Activated T-cell treated with anti-CD3 and anti-CD28 coated beads, Interleukin-2, amount 50 U/mL, for 72 hours (primary cell): Measurements from ENCODE around the gene PCAT6. TPM values are rescaled to one million over a fixed set of nuclear protein-coding genes. Genes with fewer than 3 reads are reported as not detected.
"Not testable (repeated sequence)": the region's sequence is repeated elsewhere in the genome, so short reads cannot be mapped to it uniquely, and the experiment has no call there.

ENCODE experiments used
- ATAC-seq, 2 donors: fragments of 150-1000 bp; cut with Tn5 transposase; replicated peaks in 1 of 2; 2 replicates each; pipeline ENCODE4 v1.10.0; 2021; ENCODE audit warnings: moderate library complexity in 2 of 2, mild to moderate bottlenecking in 1 of 2
- DNase-seq, 2 donors: peaks; one replicate each; pipeline ENCODE4 v3.0.0; 2021 to 2022; ENCODE audit warnings: mixed read lengths in 1 of 2
- H3K27ac Mint-ChIP-seq: one replicate; pipeline ENCODE4 v1.8.0; 2022; ENCODE audit warnings: mild to moderate bottlenecking, moderate library complexity, mixed read lengths
- H3K27me3 Mint-ChIP-seq: one replicate; pipeline ENCODE4 v1.8.0; 2022; ENCODE audit warnings: low read depth, mixed read lengths
- H3K36me3 Mint-ChIP-seq, 2 donors: one replicate each; pipeline ENCODE4 v1.8.0; 2022; ENCODE audit warnings: mixed read lengths in 2 of 2, mild to moderate bottlenecking in 1 of 2; ENCODE audit not compliant: insufficient read depth in 2 of 2
- H3K4me1 Mint-ChIP-seq: one replicate; pipeline ENCODE4 v1.8.0; 2022; ENCODE audit warnings: low read depth, mixed read lengths
- H3K4me3 Mint-ChIP-seq, 2 donors: one replicate each; pipeline ENCODE4 v1.8.0; 2022; ENCODE audit warnings: mild to moderate bottlenecking in 2 of 2, mixed read lengths in 2 of 2, moderate library complexity in 2 of 2
- H3K9me3 Mint-ChIP-seq, 2 donors: one replicate each; pipeline ENCODE4 v1.8.0; 2022; ENCODE audit warnings: mixed read lengths in 2 of 2
- total RNA-seq, 2 donors: library from RNA; stranded (reverse); gene quantifications; one replicate each; pipeline ENCODE4 v1.2.3, GENCODE V29; 2022

The PCAT6 gene
- 1 to 10 TPM; 1.0 to 1.8 TPM for total RNA-seq

DNA sequence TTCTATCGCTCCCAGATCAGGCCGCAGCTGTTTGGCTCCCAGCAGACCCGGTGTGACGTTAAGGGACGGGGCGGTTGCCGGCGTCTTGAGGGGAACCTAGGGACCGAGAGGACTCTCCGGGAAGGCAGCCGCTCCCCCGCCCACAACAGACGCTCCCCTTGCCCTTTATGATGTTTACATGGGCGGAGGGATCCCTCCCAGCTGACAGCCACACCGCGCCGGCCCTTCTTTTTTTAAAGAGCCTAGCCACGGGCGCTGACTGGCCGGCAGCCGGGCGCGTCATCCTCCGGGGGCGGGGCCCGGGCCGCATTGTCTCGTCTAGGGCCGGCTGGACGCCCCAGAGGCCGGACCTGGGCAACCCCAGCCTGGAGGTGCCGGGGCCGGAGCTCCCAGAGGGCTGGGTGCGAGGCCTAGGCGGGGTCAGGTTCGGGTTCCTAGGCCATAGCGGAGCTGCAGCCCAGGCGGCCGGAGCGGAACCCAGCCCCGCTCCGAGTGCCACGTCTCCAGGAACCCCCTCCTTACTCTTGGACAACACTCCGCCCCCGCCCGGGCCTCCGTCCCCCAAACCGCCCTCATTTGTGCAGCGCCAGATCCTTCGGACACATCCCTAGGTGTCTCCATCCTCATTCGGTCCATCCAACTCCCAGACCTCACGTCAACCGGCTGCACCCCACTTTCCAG is at the start of gene PCAT6:
Gene PCAT6 (plus strand): TSS at position 340 of the 681 bp plus-strand sequence.
- Mint-ChIP-seq H3K27ac (peak within 1 kb of the TSS; percentile 43), H3K9me3 (no peaks in the 10 kb centered on the region), H3K4me3 (peak within 1 kb of the TSS; percentile 80 to 85), H3K36me3 (peaks cover 2 to 5% of the 10 kb centered on the region in 2 donors), H3K27me3 (peaks cover 27% of the 10 kb centered on the region), H3K4me1 (peaks cover 37% of the 10 kb centered on the region)
- ATAC-seq = peak; percentile 82 to 83
- DNase-seq = peak; percentile 92 to 94

DNA sequence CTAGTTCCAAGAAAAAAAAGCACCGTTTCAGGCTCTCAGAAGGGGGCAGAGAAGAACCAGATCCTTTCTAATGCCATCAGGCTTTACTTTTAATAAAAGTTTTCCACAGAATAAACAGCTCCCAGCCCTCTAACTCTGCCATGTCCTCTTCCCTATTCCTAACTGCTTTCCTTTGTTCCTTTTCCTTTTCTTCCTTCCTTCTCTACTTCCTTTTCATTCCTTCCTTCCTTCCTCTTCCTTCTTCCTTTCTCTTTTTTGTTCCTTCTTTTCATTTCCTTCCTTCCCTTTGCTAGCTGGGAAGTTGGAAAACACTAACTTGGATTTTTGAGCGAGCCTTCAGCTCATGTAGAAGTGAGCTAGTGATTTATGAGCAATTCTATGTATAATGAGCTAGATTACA is 48.7 kb upstream of the PCAT6 start:
- Mint-ChIP-seq H3K4me3 (no peak overlapping the region), H3K4me1 (no peaks in the 10 kb centered on the region), H3K36me3 (peaks cover 3 to 15% of the 10 kb centered on the region in 2 donors), H3K27ac (no peak overlapping the region), H3K9me3 (no peaks in the 10 kb centered on the region), H3K27me3 (no peaks in the 10 kb centered on the region)
- no peak for DNase-seq
- no peak for ATAC-seq

DNA sequence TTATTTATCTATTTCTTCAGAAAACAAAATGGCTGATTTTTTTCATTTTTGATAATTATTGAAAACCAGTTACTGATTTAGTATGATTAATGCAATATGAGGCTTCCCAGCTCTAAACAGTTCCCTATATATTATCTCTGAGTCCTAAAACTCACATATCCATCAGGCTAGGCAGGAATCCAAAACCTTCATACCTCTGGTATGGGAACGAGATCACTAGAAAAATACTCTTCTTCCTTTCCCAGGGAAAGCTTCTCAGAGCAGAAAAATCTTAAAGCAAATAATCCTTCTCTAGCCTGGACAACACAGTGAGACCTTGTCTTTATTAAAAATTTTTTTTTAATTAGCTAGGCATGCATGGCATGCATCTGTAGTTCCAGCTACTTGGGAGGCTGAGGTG is 45.0 kb upstream of the PCAT6 start:
- H3K4me1 Mint-ChIP-seq = no peaks in the 10 kb centered on the region
- DNase-seq (no peak), ATAC-seq (no peak)
- H3K27me3 Mint-ChIP-seq = no peaks in the 10 kb centered on the region
- no peak overlapping the region for H3K4me3 Mint-ChIP-seq
- no peaks in the 10 kb centered on the region for H3K9me3 Mint-ChIP-seq
- H3K27ac Mint-ChIP-seq = no peak overlapping the region
- H3K36me3 Mint-ChIP-seq = peaks cover 2 to 10% of the 10 kb centered on the region in 2 donors

GRCh38 chr1:202770135-202770534 is 40.6 kb upstream of the PCAT6 start:
- H3K27me3 Mint-ChIP-seq = no peaks in the 10 kb centered on the region
- no peak overlapping the region for H3K4me3 Mint-ChIP-seq
- DNase-seq (no peak), ATAC-seq (no peak)
- H3K36me3 Mint-ChIP-seq = peaks cover 2 to 11% of the 10 kb centered on the region in 2 donors
- H3K27ac Mint-ChIP-seq = no peak overlapping the region
- H3K9me3 Mint-ChIP-seq = no peaks in the 10 kb centered on the region
- H3K4me1 Mint-ChIP-seq = no peaks in the 10 kb centered on the region

GRCh38 chr1:202781180-202781579 is 29.6 kb upstream of the PCAT6 start:
- peaks cover 0 to 3% of the 10 kb centered on the region in 2 donors for H3K36me3 Mint-ChIP-seq
- no peak overlapping the region for H3K4me3 Mint-ChIP-seq
- no peaks in the 10 kb centered on the region for H3K27me3 Mint-ChIP-seq
- ATAC-seq (no peak), DNase-seq (no peak)
- peaks cover 16% of the 10 kb centered on the region for H3K4me1 Mint-ChIP-seq
- H3K9me3 Mint-ChIP-seq = no peaks in the 10 kb centered on the region
- no peak overlapping the region for H3K27ac Mint-ChIP-seq

DNA sequence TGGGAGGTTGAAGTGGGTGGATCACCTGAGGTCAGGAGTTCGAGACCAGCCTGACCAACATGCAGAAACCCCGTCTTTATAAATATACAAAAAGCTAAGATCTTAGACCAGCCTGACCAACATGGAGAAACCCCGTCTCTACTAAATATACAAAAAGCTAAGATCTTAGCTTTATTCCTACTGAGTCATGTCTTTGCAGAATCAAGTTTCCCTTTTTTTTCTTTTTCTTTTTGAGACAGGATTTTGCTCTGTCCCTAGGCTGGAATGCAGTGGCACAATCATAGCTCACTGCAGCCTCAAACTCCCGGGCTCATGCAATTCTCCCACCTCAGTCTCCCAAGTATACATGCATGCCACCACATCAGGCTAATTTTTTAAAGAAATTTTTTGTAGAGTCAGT is 23.9 kb upstream of the PCAT6 start:
- Mint-ChIP-seq H3K9me3 (no peaks in the 10 kb centered on the region), H3K27me3 (no peaks in the 10 kb centered on the region), H3K36me3 (no peaks in the 10 kb centered on the region), H3K4me1 (peaks cover 9% of the 10 kb centered on the region), H3K4me3 (no peak overlapping the region), H3K27ac (no peak overlapping the region)
- DNase-seq = no peak
- no peak for ATAC-seq

DNA sequence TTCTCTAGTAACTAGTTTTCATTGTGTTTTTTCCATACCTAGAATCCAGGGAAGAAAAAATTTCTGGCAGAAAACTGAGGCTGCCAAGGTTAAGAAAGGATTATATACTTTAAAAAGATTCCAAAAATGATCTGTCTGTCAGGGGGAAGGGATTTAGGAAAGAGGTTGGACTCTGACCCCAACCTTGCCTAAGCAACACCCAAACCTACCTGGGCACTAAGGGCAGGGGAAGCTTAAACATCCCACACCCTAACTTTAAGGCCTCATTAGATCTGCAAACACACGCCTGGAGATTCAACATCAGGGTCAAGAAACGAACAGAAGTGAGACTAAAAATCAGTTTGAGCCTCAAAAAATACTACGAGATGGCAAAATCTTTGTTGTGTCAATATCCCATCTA is 22.0 kb upstream of the PCAT6 start:
- Mint-ChIP-seq H3K27me3 (no peaks in the 10 kb centered on the region), H3K36me3 (no peaks in the 10 kb centered on the region), H3K4me3 (no peak overlapping the region), H3K9me3 (no peaks in the 10 kb centered on the region), H3K4me1 (no peaks in the 10 kb centered on the region), H3K27ac (no peak overlapping the region)
- DNase-seq = no peak
- ATAC-seq = no peak

DNA sequence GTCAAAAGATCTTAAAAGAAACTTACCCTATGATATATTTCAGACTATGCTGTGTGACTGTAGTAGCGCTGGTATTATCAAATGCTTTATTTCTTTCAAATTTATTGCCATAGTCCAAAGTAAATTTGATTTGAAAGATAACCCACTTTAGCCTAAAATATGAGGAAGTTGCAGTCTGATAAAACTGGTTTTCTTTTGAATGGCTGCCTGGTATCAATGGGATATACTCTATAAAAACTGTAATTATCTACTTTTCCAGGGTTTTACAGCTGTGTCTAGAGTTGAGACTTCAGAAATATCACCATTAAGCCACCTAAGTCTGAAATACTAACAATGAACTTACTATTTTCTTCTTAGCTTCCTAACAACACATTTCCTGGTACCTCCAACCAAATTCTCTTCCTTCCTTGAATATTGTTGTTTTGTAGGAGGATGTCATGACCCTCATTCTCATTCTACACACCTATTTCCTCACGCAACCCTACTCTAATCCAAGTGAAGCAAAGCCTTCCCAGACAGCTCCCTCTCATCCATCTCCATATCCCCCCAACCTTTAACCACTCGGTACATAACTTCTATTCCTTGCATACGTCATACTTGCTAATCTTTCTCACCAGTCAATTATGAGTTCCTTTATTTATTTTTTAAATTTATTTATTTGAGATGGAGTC is 19.5 kb upstream of the PCAT6 start:
- peaks cover 3% of the 10 kb centered on the region for H3K4me1 Mint-ChIP-seq
- no peaks in the 10 kb centered on the region for H3K36me3 Mint-ChIP-seq
- H3K27ac Mint-ChIP-seq = no peak overlapping the region
- no peak overlapping the region for H3K4me3 Mint-ChIP-seq
- H3K27me3 Mint-ChIP-seq = no peaks in the 10 kb centered on the region
- no peak for DNase-seq
- ATAC-seq = no peak
- H3K9me3 Mint-ChIP-seq = no peaks in the 10 kb centered on the region

DNA sequence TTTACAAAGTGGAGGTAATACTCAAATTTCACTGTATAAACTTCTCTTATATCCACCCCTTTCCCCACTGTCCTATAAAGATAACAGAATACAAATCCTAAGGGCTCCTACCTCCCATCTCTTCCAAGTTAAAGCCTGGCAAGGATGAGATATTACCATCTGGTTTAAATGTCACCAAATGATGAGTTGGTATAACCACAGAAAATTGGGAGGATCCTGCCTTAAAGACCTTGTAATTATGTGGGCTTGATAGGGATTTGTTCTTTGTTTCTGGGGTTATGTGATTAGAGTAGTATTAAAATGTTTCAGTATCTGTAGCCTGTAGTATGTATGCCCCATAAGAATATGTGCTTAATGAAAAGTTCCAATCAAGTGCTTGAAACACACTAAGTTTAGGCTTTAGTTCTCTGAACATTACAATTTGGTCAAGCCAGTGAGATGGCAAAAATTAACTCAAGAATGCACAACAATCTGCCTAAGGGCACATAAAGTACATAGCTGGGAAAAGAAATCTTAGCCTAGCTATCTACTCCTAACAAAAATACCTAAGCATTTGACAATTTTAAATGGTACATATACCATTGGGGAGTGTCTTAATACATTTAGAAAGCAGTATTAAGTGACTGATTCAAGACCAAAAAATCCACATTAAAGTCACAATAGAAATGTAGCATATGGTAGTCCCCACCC is 16.6 kb upstream of the PCAT6 start:
- DNase-seq = no peak
- H3K27ac Mint-ChIP-seq = no peak overlapping the region
- no peaks in the 10 kb centered on the region for H3K36me3 Mint-ChIP-seq
- H3K4me1 Mint-ChIP-seq = peaks cover 14% of the 10 kb centered on the region
- H3K27me3 Mint-ChIP-seq = no peaks in the 10 kb centered on the region
- no peak overlapping the region for H3K4me3 Mint-ChIP-seq
- ATAC-seq = no peak
- no peaks in the 10 kb centered on the region for H3K9me3 Mint-ChIP-seq

DNA sequence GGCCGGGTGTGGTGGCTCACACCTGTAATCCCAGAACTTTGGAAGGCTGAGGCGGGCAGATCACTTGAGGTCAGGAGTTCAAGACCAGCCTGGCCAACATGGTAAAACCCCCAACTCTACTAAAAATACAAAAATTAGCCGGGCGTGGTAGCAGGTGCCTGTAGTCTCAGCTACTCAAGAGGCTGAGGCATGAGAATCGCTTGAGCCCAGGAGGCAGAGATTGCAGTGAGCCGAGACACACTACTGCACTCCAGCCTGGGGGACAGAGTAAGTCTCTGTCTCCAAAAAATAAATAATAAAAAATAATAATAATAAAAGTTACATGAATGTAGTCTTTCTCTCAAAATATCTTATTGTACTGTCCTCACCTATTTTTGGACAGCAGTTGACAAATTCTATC is 15.8 kb upstream of the PCAT6 start:
- not testable (repeated sequence) for DNase-seq, H3K27ac Mint-ChIP-seq, H3K9me3 Mint-ChIP-seq, H3K27me3 Mint-ChIP-seq, ATAC-seq, H3K36me3 Mint-ChIP-seq, H3K4me3 Mint-ChIP-seq
- peaks cover 14% of the 10 kb centered on the region for H3K4me1 Mint-ChIP-seq

- H3K27me3 Mint-ChIP-seq = no peaks in the 10 kb centered on the region
Measured at GRCh38 chr1:202796670-202797069, 14.1 kb upstream of the PCAT6 start.

GRCh38 chr1:202798260-202798659 is 12.5 kb upstream of the PCAT6 start:
- ATAC-seq (peak; percentile 19 to 22), DNase-seq (peak; percentile 6)
- Mint-ChIP-seq H3K36me3 (peaks cover 0 to 3% of the 10 kb centered on the region in 2 donors), H3K9me3 (no peaks in the 10 kb centered on the region), H3K4me1 (peaks cover 41% of the 10 kb centered on the region), H3K27me3 (no peaks in the 10 kb centered on the region), H3K27ac (no peak overlapping the region), H3K4me3 (no peak overlapping the region)

More at GRCh38 chr1:202796670-202797069, 14.1 kb upstream of the PCAT6 start:
- no peaks in the 10 kb centered on the region for H3K9me3 Mint-ChIP-seq
- peaks cover 0 to 3% of the 10 kb centered on the region in 2 donors for H3K36me3 Mint-ChIP-seq
- DNase-seq (no peak), ATAC-seq (no peak)
- H3K27ac Mint-ChIP-seq = no peak overlapping the region
- H3K4me3 Mint-ChIP-seq = no peak overlapping the region
- peaks cover 27% of the 10 kb centered on the region for H3K4me1 Mint-ChIP-seq

DNA sequence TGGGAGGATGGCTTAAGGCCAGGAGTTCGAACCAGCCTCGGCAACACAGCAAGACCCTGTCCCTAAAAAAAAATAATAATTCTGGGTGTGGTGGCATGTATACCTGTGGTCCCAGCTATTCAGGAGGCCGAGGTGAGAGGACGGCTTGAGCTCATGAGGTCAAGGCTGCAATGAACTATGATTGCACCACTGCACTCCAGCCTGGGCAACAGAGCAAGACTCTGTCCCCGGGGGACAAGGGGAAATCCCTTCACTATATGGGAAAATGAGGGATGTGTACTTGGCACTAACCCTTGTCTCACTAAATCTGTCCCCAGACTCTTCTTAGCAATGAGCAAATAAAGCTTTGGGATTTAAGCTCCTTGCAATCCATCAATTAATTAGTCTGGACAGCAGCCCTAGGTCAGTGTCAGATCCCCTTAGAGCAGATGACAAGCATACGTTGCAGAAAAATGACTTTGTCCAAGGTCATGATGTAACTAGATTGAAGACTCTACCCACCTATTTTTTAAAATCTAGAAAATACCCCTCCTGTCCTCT is 11.9 kb upstream of the PCAT6 start:
- Mint-ChIP-seq H3K4me3 (no peak overlapping the region), H3K27ac (no peak overlapping the region), H3K4me1 (peaks cover 47% of the 10 kb centered on the region), H3K36me3 (peaks cover 0 to 3% of the 10 kb centered on the region in 2 donors), H3K27me3 (no peaks in the 10 kb centered on the region), H3K9me3 (no peaks in the 10 kb centered on the region)
- ATAC-seq (no peak), DNase-seq (no peak)
